Measurements from ENCODE around the gene HRH1.

HRH1 gene

DNA sequence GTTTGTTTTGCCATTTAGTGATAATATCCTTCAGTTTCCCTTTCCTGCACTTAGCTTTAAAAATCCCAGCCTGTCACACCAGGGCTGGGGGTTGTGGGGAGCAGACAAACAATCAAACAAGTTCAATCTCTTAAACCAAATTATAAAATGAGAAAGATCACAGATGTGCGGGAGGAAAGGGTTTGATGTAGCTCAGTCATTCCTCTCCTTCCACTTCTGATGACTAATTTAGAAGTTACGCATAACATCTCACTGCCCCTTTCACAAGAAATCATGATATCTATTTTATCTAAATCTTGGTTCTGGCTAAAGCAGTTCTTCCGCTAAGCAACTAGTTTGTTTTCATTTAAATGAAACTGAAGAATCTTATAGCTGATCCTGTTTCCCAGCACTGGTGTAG lies 83.8 kb downstream of the HRH1 start:
- H3K36me3 ChIP-seq (ENCODE audit: control insufficient read depth, insufficient read depth, low read length) = no peaks in the 10 kb centered on the region
- no peaks in the 10 kb centered on the region for H3K27me3 ChIP-seq (ENCODE audit: control insufficient read depth, insufficient read depth, low read length)
- no peaks in the 10 kb centered on the region for H3K4me1 ChIP-seq (ENCODE audit: control insufficient read depth, insufficient read depth, low read length)
- no peaks in the 10 kb centered on the region for H3K9me3 ChIP-seq (ENCODE audit: control insufficient read depth, insufficient read depth, low read length)
- no peak overlapping the region for H3K4me3 ChIP-seq (ENCODE audit: low read depth, low read length)
- no peak overlapping the region for H3K9ac ChIP-seq (ENCODE audit: low read depth, low read length)

DNA sequence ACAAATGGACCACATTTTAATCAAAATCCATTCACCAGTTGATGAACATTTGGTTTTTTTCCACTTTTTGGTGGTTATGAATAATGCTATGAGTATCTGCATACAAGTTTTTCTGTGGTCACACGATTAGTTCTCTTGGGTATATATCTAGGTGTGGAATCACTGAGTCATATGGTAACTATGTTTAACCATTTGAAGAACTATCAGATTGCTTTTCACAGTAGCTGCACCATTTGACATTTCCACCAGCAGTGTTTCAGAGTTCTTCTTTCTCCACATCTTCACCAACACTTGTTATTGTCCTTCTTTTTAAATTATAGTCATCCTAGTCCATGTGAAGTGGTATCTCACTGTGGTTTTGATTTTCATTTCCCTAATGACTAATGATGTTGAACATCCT lies 84.6 kb downstream of the HRH1 start:
- no peaks in the 10 kb centered on the region for H3K36me3 ChIP-seq (ENCODE audit: control insufficient read depth, insufficient read depth, low read length)
- H3K9me3 ChIP-seq (ENCODE audit: control insufficient read depth, insufficient read depth, low read length) = no peaks in the 10 kb centered on the region
- H3K27me3 ChIP-seq (ENCODE audit: control insufficient read depth, insufficient read depth, low read length) = no peaks in the 10 kb centered on the region
- no peak overlapping the region for H3K4me3 ChIP-seq (ENCODE audit: low read depth, low read length)
- H3K4me1 ChIP-seq (ENCODE audit: control insufficient read depth, insufficient read depth, low read length) = no peaks in the 10 kb centered on the region
- no peak overlapping the region for H3K9ac ChIP-seq (ENCODE audit: low read depth, low read length)

- no peaks in the 10 kb centered on the region for H3K9me3 ChIP-seq (ENCODE audit: control insufficient read depth, insufficient read depth, low read length)
- H3K36me3 ChIP-seq (ENCODE audit: control insufficient read depth, insufficient read depth, low read length) = no peaks in the 10 kb centered on the region
- no peaks in the 10 kb centered on the region for H3K27me3 ChIP-seq (ENCODE audit: control insufficient read depth, insufficient read depth, low read length)
- no peaks in the 10 kb centered on the region for H3K4me1 ChIP-seq (ENCODE audit: control insufficient read depth, insufficient read depth, low read length)
- H3K9ac ChIP-seq (ENCODE audit: low read depth, low read length) = no peak overlapping the region
- H3K4me3 ChIP-seq (ENCODE audit: low read depth, low read length) = no peak overlapping the region
Measured at GRCh38 chr3:11239796-11240195, 85.5 kb downstream of the HRH1 start.

- Histone ChIP-seq H3K9ac (ENCODE audit: low read depth, low read length) (no peak overlapping the region), H3K4me3 (ENCODE audit: low read depth, low read length) (no peak overlapping the region), H3K4me1 (ENCODE audit: control insufficient read depth, insufficient read depth, low read length) (no peaks in the 10 kb centered on the region), H3K27me3 (ENCODE audit: control insufficient read depth, insufficient read depth, low read length) (no peaks in the 10 kb centered on the region), H3K36me3 (ENCODE audit: control insufficient read depth, insufficient read depth, low read length) (no peaks in the 10 kb centered on the region), H3K9me3 (ENCODE audit: control insufficient read depth, insufficient read depth, low read length) (no peaks in the 10 kb centered on the region)
Measured at GRCh38 chr3:11240496-11240895, 86.2 kb downstream of the HRH1 start.

- H3K9me3 ChIP-seq (ENCODE audit: control insufficient read depth, insufficient read depth, low read length) = no peaks in the 10 kb centered on the region
- H3K36me3 ChIP-seq (ENCODE audit: control insufficient read depth, insufficient read depth, low read length) = no peaks in the 10 kb centered on the region
- H3K9ac ChIP-seq (ENCODE audit: low read depth, low read length) = no peak overlapping the region
- no peak overlapping the region for H3K4me3 ChIP-seq (ENCODE audit: low read depth, low read length)
- H3K4me1 ChIP-seq (ENCODE audit: control insufficient read depth, insufficient read depth, low read length) = no peaks in the 10 kb centered on the region
- no peaks in the 10 kb centered on the region for H3K27me3 ChIP-seq (ENCODE audit: control insufficient read depth, insufficient read depth, low read length)
Measured at GRCh38 chr3:11244121-11244677, 89.9 kb downstream of the HRH1 start.

DNA sequence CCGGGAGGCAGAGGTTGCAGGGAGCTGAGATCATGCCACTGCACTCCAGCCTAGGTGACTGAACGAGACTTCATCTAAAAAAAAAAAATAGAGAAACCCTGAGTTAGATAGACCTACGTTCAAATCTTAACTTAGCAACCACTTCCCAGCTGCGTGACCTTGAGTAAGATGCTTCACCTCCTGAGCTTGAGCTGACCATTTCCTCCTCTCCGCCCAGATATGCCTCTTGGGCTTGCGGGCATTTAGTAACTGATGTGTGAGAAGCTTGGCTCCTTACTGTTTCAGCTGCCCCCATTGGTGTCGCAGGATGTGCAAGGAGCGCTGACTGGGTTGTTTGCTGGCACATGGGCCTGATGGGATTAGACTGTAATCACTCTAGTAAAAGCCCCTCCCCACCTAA lies 91.0 kb downstream of the HRH1 start:
- no peak overlapping the region for H3K4me3 ChIP-seq (ENCODE audit: low read depth, low read length)
- no peaks in the 10 kb centered on the region for H3K36me3 ChIP-seq (ENCODE audit: control insufficient read depth, insufficient read depth, low read length)
- no peaks in the 10 kb centered on the region for H3K27me3 ChIP-seq (ENCODE audit: control insufficient read depth, insufficient read depth, low read length)
- no peak overlapping the region for H3K9ac ChIP-seq (ENCODE audit: low read depth, low read length)
- no peaks in the 10 kb centered on the region for H3K4me1 ChIP-seq (ENCODE audit: control insufficient read depth, insufficient read depth, low read length)
- no peaks in the 10 kb centered on the region for H3K9me3 ChIP-seq (ENCODE audit: control insufficient read depth, insufficient read depth, low read length)

GRCh38 chr3:11245827-11246662 lies 91.8 kb downstream of the HRH1 start:
- H3K4me1 ChIP-seq (ENCODE audit: control insufficient read depth, insufficient read depth, low read length) = no peaks in the 10 kb centered on the region
- no peaks in the 10 kb centered on the region for H3K9me3 ChIP-seq (ENCODE audit: control insufficient read depth, insufficient read depth, low read length)
- H3K9ac ChIP-seq (ENCODE audit: low read depth, low read length) = no peak overlapping the region
- no peak overlapping the region for H3K4me3 ChIP-seq (ENCODE audit: low read depth, low read length)
- no peaks in the 10 kb centered on the region for H3K27me3 ChIP-seq (ENCODE audit: control insufficient read depth, insufficient read depth, low read length)
- no peaks in the 10 kb centered on the region for H3K36me3 ChIP-seq (ENCODE audit: control insufficient read depth, insufficient read depth, low read length)

DNA sequence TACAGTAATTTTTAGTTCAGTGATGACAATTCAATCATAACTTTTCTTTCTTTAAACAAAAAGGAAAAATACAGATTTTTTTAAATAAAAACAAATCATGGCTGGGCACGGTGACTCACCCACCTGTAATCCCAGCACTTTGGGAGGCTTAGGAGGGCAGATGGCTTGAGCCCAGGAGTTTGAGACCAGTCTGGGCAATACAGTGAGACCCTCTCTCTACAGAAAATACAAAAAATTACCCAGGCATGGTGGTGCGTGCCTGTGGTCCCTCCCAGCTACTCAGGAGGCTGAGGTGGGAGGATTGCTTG lies 92.3 kb downstream of the HRH1 start:
- no peak overlapping the region for H3K4me3 ChIP-seq (ENCODE audit: low read depth, low read length)
- no peak overlapping the region for H3K9ac ChIP-seq (ENCODE audit: low read depth, low read length)
- no peaks in the 10 kb centered on the region for H3K9me3 ChIP-seq (ENCODE audit: control insufficient read depth, insufficient read depth, low read length)
- H3K36me3 ChIP-seq (ENCODE audit: control insufficient read depth, insufficient read depth, low read length) = no peaks in the 10 kb centered on the region
- H3K27me3 ChIP-seq (ENCODE audit: control insufficient read depth, insufficient read depth, low read length) = no peaks in the 10 kb centered on the region
- no peaks in the 10 kb centered on the region for H3K4me1 ChIP-seq (ENCODE audit: control insufficient read depth, insufficient read depth, low read length)

DNA sequence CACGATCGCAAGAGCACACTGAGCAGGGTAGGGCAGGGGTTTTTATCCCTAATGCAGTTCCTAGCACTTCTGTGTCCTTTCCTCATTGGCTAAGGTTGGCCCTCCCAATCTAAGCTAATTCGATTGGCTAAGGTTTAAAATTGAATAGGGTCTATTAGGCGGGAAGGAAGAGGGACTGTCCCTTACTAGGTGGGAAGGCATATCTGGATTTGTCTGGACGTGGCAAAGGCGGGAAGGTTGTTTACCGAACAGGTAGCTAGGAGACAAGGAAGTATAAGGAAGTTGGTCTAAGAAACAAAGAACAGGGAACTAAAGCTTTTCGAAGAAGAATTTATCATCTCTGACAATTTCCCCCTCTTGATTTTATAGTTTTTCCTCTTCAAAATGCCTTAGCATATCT lies 93.1 kb downstream of the HRH1 start:
- Histone ChIP-seq H3K9ac (ENCODE audit: low read depth, low read length) (no peak overlapping the region), H3K9me3 (ENCODE audit: control insufficient read depth, insufficient read depth, low read length) (no peaks in the 10 kb centered on the region), H3K36me3 (ENCODE audit: control insufficient read depth, insufficient read depth, low read length) (no peaks in the 10 kb centered on the region), H3K4me1 (ENCODE audit: control insufficient read depth, insufficient read depth, low read length) (no peaks in the 10 kb centered on the region), H3K4me3 (ENCODE audit: low read depth, low read length) (no peak overlapping the region), H3K27me3 (ENCODE audit: control insufficient read depth, insufficient read depth, low read length) (no peaks in the 10 kb centered on the region)

- no peaks in the 10 kb centered on the region for H3K36me3 ChIP-seq (ENCODE audit: control insufficient read depth, insufficient read depth, low read length)
- no peak overlapping the region for H3K4me3 ChIP-seq (ENCODE audit: low read depth, low read length)
- H3K9me3 ChIP-seq (ENCODE audit: control insufficient read depth, insufficient read depth, low read length) = no peaks in the 10 kb centered on the region
- H3K27me3 ChIP-seq (ENCODE audit: control insufficient read depth, insufficient read depth, low read length) = no peaks in the 10 kb centered on the region
- no peak overlapping the region for H3K9ac ChIP-seq (ENCODE audit: low read depth, low read length)
- H3K4me1 ChIP-seq (ENCODE audit: control insufficient read depth, insufficient read depth, low read length) = no peaks in the 10 kb centered on the region
Measured at GRCh38 chr3:11248596-11248995, 94.3 kb downstream of the HRH1 start.

DNA sequence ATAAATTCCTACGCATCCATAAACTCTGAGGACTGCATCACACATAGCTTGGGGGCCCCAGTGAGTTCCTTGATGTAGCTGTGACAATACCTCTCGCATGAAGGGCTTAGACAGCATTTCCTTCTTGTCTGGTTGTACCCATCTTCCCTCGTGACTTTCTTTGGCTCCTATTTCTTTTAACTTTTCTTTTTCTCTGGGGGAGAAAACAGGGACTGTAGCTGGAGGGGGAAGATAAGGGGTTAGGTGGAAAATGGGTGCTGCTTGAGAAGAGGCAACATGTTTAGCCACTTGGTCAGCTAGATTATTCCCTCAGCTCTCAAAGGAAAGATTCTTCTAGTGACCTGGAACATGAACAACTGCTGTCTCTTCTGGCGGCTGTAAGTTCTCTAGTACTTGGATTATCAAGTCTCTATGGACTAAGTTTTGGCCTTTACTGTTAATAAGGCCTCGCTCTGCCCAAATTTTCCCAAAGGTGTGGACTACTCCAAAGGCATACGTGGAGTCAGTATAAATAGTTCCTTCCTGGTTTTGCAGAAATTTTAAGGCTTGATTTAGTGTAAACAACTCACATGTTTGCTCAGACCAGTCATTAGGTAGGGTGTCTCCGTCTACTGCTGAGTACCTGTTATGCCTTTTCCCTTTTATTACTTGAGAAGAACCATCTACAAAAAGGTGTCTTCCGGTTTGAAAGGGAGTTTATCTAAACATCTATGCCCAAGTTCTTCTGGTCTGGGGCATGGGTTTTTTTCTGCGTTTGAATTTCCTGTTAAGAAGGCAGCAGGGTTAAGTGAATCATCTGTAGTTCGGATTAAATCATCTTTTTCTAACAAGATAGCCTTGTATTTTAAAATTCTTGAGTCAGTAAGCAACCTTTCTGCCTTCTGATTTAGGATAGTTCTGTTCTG lies 96.9 kb downstream of the HRH1 start:
- Histone ChIP-seq H3K36me3 (ENCODE audit: control insufficient read depth, insufficient read depth, low read length) (no peaks in the 10 kb centered on the region), H3K9ac (ENCODE audit: low read depth, low read length) (no peak overlapping the region), H3K4me1 (ENCODE audit: control insufficient read depth, insufficient read depth, low read length) (no peaks in the 10 kb centered on the region), H3K9me3 (ENCODE audit: control insufficient read depth, insufficient read depth, low read length) (no peaks in the 10 kb centered on the region), H3K27me3 (ENCODE audit: control insufficient read depth, insufficient read depth, low read length) (no peaks in the 10 kb centered on the region), H3K4me3 (ENCODE audit: low read depth, low read length) (no peak overlapping the region)

DNA sequence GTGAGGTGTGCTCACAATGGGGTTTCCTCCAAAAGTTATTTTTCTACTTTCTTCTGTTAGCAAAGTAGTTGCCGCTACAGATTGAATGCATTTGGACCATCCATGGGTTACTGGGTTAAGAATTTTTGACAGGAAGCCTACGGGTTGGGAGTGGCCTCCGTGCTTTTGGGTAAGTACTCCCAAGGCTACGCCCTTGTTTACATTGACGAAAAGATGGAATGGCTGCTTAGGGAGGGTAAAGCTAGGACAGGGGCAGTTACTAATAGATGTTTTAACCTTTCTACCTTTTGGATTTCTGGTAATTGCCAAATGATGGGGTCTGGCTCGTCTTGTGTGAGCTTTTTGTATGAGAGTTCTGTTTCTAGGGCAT lies 97.5 kb downstream of the HRH1 start:
- H3K27me3 ChIP-seq (ENCODE audit: control insufficient read depth, insufficient read depth, low read length) = no peaks in the 10 kb centered on the region
- H3K4me1 ChIP-seq (ENCODE audit: control insufficient read depth, insufficient read depth, low read length) = no peaks in the 10 kb centered on the region
- no peak overlapping the region for H3K4me3 ChIP-seq (ENCODE audit: low read depth, low read length)
- H3K9ac ChIP-seq (ENCODE audit: low read depth, low read length) = no peak overlapping the region
- no peaks in the 10 kb centered on the region for H3K36me3 ChIP-seq (ENCODE audit: control insufficient read depth, insufficient read depth, low read length)
- no peaks in the 10 kb centered on the region for H3K9me3 ChIP-seq (ENCODE audit: control insufficient read depth, insufficient read depth, low read length)

Data from iPS-15b (cell line).